HCT116 (cell line): ENCODE results near the gene ATP6V0B. TPM values are rescaled to one million over a fixed set of nuclear protein-coding genes. Genes with fewer than 3 reads are reported as not detected.

ENCODE experiments used
- ATAC-seq: fragments of 200-7000 bp; cut with Tn5 transposase; 2 replicates; pipeline ENCODE4 v1.9.1; 2020; ENCODE audit warnings: mild to moderate bottlenecking, moderate library complexity
- BruUV-seq: library from RNA; stranded (reverse); fragments of 400-500 nt; replicated peaks from 2 replicates; lab custom pipeline; 2021; lab: Mats Ljungman, UMichigan
- CTCF ChIA-PET: fragments of 300-600 bp; sonication (Branson Sonifier 250); formaldehyde crosslinking; loops from one replicate; lab custom pipeline; 2021; ENCODE audit warnings: antibody characterized with exemption; lab: Charles Lee
- POLR2A ChIA-PET: fragments of 300-600, 350-600 bp; sonication (Branson Sonifier 250); formaldehyde crosslinking; loops from one replicate; lab custom pipeline; 2021; ENCODE audit warnings: antibody characterized with exemption; lab: Charles Lee
- RAD21 ChIA-PET, 2 experiments: fragments of 300-600 bp; sonication (Branson Sonifier 250); formaldehyde crosslinking; loops; one replicate each; lab custom pipeline; 2023; ENCODE audit warnings: low total read pairs in 2 of 2; ENCODE audit not compliant: uncharacterized antibody in 2 of 2, unreplicated experiment in 2 of 2, low non-redundant PET in 1 of 2; lab: Charles Lee
- DNase-seq: peaks from one replicate; pipeline ENCODE4 v3.0.0-alpha.2; 2010; ENCODE audit warnings: low read depth, low spot score
- H2AFZ ChIP-seq: fragments of 200-600 bp; shearing (Covaris generic), sonication (generic); 2 replicates; pipeline ENCODE4 v1.6.1; 2017; ENCODE audit warnings: low read depth, mixed run types, mixed read lengths, antibody characterized with exemption, low read length; ENCODE audit not compliant: poor library complexity, severe bottlenecking
- H3K27ac ChIP-seq: 2 replicates; pipeline ENCODE4 v1.5.1; 2012; ENCODE audit warnings: low read depth, low read length
- H3K27me3 ChIP-seq: fragments of 200-600 bp; sonication (generic); 2 replicates; pipeline ENCODE4 v1.6.1; 2016; ENCODE audit warnings: mixed run types, low read length, mixed read lengths; ENCODE audit not compliant: insufficient read depth
- H3K36me3 ChIP-seq, 2 experiments: fragments of 200-500 bp in 1 of 2; fragments of 200-600 bp in 1 of 2; sonication (Bioruptor generic) in 1 of 2; sonication (generic) in 1 of 2; 2 replicates each; pipeline versions ENCODE4 v1.5.1 to v1.6.1; 2014 to 2016; ENCODE audit warnings: low read length in 2 of 2, inconsistent platforms in 1 of 2, mixed read lengths in 1 of 2, mixed run types in 1 of 2; ENCODE audit not compliant: insufficient read depth in 2 of 2, control insufficient read depth in 1 of 2
- H3K4me1 ChIP-seq, 2 experiments: fragments of 200-600 bp in 1 of 2; sonication (generic) in 1 of 2; 2 replicates each; pipeline versions ENCODE4 v1.5.1 to v1.6.1; 2012 to 2017; ENCODE audit warnings: low read length in 2 of 2, inconsistent platforms in 1 of 2, mild to moderate bottlenecking in 1 of 2, mixed read lengths in 1 of 2, mixed run types in 1 of 2, moderate library complexity in 1 of 2; ENCODE audit not compliant: insufficient read depth in 2 of 2, control insufficient read depth in 1 of 2
- H3K4me2 ChIP-seq: fragments of 200-600 bp; sonication (generic); 2 replicates; pipeline ENCODE4 v1.6.1; 2017; ENCODE audit warnings: mixed run types, low read length, mixed read lengths
- H3K4me3 ChIP-seq, 2 experiments: fragments of 200-600 bp in 1 of 2; sonication (generic) in 1 of 2; replicated peaks in 1 of 2; 2 replicates each; pipeline ENCODE4 v1.5.1; 2011 to 2016; ENCODE audit warnings: low read length in 2 of 2, control low read depth in 1 of 2, low read depth in 1 of 2, mild to moderate bottlenecking in 1 of 2, mixed read lengths in 1 of 2, mixed run types in 1 of 2
- H3K79me2 ChIP-seq: fragments of 200-600 bp; sonication (generic); 2 replicates; pipeline ENCODE4 v1.6.1; 2017; ENCODE audit warnings: mild to moderate bottlenecking, mixed run types, low read length, moderate library complexity, mixed read lengths; ENCODE audit not compliant: insufficient read depth
- H3K9ac ChIP-seq: fragments of 200-600 bp; sonication (generic); 2 replicates; pipeline ENCODE4 v1.6.1; 2016; ENCODE audit warnings: low read length, mixed read lengths
- H3K9me2 ChIP-seq: fragments of 200-600 bp; sonication (generic), shearing (Covaris generic); 2 replicates; pipeline ENCODE4 v1.6.1; 2017; ENCODE audit warnings: mixed run types, mild to moderate bottlenecking, moderate library complexity; ENCODE audit not compliant: insufficient read depth
- H3K9me3 ChIP-seq, 2 experiments: fragments of 200-500 bp in 1 of 2; fragments of 200-600 bp in 1 of 2; sonication (Bioruptor generic) in 1 of 2; sonication (generic) in 1 of 2; 2 replicates each; pipeline ENCODE4 v1.6.1; 2014 to 2017; ENCODE audit warnings: low read length in 2 of 2, mixed read lengths in 2 of 2, inconsistent platforms in 1 of 2, low read depth in 1 of 2, mild to moderate bottlenecking in 1 of 2, mixed run types in 1 of 2, moderate library complexity in 1 of 2; ENCODE audit not compliant: control insufficient read depth in 1 of 2, insufficient read depth in 1 of 2
- H4K20me1 ChIP-seq: fragments of 200-600 bp; sonication (generic), shearing (Covaris generic); 2 replicates; pipeline ENCODE4 v1.6.1; 2017; ENCODE audit warnings: mixed run types, mild to moderate bottlenecking, moderate library complexity; ENCODE audit not compliant: insufficient read depth
- CBX3 ChIP-seq: IDR thresholded peaks from 2 replicates; pipeline ENCODE4 v1.6.1; 2012; ENCODE audit warnings: low read depth
- CEBPB ChIP-seq: IDR thresholded peaks from 2 replicates; pipeline ENCODE4 v1.6.1; 2012; ENCODE audit warnings: low read depth
- CTCF ChIP-seq, 3 experiments: fragments of 200-600 bp in 1 of 3; sonication (generic) in 1 of 3; IDR thresholded peaks in 2 of 3; conservative IDR thresholded peaks in 1 of 3; 2 replicates each; pipeline ENCODE4 v1.5.1; 2012 to 2017; ENCODE audit warnings: low read depth in 2 of 3, low read length in 2 of 3, antibody characterized with exemption in 1 of 3, borderline replicate concordance in 1 of 3, control low read depth in 1 of 3, mild to moderate bottlenecking in 1 of 3, mixed read lengths in 1 of 3, mixed run types in 1 of 3, moderate library complexity in 1 of 3; ENCODE audit not compliant: insufficient read depth in 1 of 3
- EGR1 ChIP-seq: IDR thresholded peaks from 2 replicates; pipeline ENCODE4 v1.6.1; 2012; ENCODE audit warnings: low read depth
- ELF1 ChIP-seq: IDR thresholded peaks from 2 replicates; pipeline ENCODE4 v1.6.1; 2012; ENCODE audit warnings: low read depth, borderline replicate concordance
- EZH2 ChIP-seq: fragments of 200-600 bp; sonication (generic); IDR thresholded peaks from 2 replicates; pipeline ENCODE4 v1.6.1; 2017; ENCODE audit warnings: antibody characterized with exemption, mixed run types
- FOSL1 ChIP-seq: IDR thresholded peaks from 2 replicates; pipeline ENCODE4 v1.6.1; 2012; ENCODE audit warnings: low read depth
- JUND ChIP-seq: IDR thresholded peaks from 2 replicates; pipeline ENCODE4 v1.6.1; 2012
- MAX ChIP-seq: IDR thresholded peaks from 2 replicates; pipeline ENCODE4 v1.6.1; 2012
- POLR2A ChIP-seq: IDR thresholded peaks from 2 replicates; pipeline ENCODE4 v1.7.0; 2011; ENCODE audit warnings: borderline replicate concordance; ENCODE audit not compliant: insufficient read depth, insufficient read length; ENCODE audit errors: extremely low read depth
- POLR2AphosphoS5 ChIP-seq: IDR thresholded peaks from 2 replicates; pipeline ENCODE4 v1.6.1; 2011; ENCODE audit warnings: mild to moderate bottlenecking, low read depth, low read length, moderate library complexity
- RAD21 ChIP-seq: IDR thresholded peaks from 2 replicates; pipeline ENCODE4 v1.6.1; 2012; ENCODE audit warnings: low read depth, mild to moderate bottlenecking
- REST ChIP-seq: IDR thresholded peaks from 2 replicates; pipeline ENCODE4 v1.6.1; 2012; ENCODE audit warnings: low read depth
- SIN3A ChIP-seq: IDR thresholded peaks from 2 replicates; pipeline ENCODE4 v1.6.1; 2012; ENCODE audit warnings: low read depth
- SRF ChIP-seq: IDR thresholded peaks from 2 replicates; pipeline ENCODE4 v1.6.1; 2012; ENCODE audit warnings: low read depth
- TCF7L2 ChIP-seq: IDR thresholded peaks from 2 replicates; pipeline ENCODE4 v1.7.0; 2011; ENCODE audit warnings: borderline replicate concordance, inconsistent platforms; ENCODE audit not compliant: insufficient read depth, insufficient read length; ENCODE audit errors: extremely low read depth
- YY1 ChIP-seq: IDR thresholded peaks from 2 replicates; pipeline ENCODE4 v1.6.1; 2011; ENCODE audit warnings: low read length, low read depth, moderate library complexity, mild to moderate bottlenecking; ENCODE audit not compliant: insufficient replicate concordance; ENCODE audit errors: extremely low read depth
- ZBTB33 ChIP-seq: IDR thresholded peaks from 2 replicates; pipeline ENCODE4 v1.6.1; 2011; ENCODE audit warnings: mild to moderate bottlenecking, low read length, moderate library complexity; ENCODE audit not compliant: insufficient replicate concordance; ENCODE audit errors: extremely low read depth
- ZNF274 ChIP-seq: fragments of 200-500 bp; sonication (Bioruptor generic); IDR thresholded peaks from 2 replicates; pipeline ENCODE4 v1.6.1; 2014; ENCODE audit warnings: mild to moderate bottlenecking, low read depth, low read length, inconsistent platforms
- intact Hi-C: fragments of 100-400 bp; cut with micrococcal nuclease; formaldehyde crosslinking; loops from 2 replicates; pipeline ENCODE4 v1.10.0; 2022
- total RNA-seq: library from RNA; stranded (reverse); gene quantifications from one replicate; pipeline ENCODE4 v1.2.1, GENCODE V29; 2021; ENCODE audit not compliant: unreplicated experiment

Gene ATP6V0B
- total RNA-seq, 1 experiment from 2014 or later, result 122 TPM

- intact Hi-C loops, result no loop called here
- H3K27me3 ChIP-seq, result no peaks in the 10 kb centered on the region
- no peaks in the 10 kb centered on the region for H4K20me1 ChIP-seq
- no peaks in the 10 kb centered on the region for H3K79me2 ChIP-seq
- BruUV-seq, result no TSS peak
- H3K9ac ChIP-seq, result no peak overlapping the region; the same call in 1 of the 2 replicates
- peaks cover 10 to 39% of the 10 kb centered on the region in 2 experiments for H3K4me1 ChIP-seq
- ChIA-PET CTCF (interaction anchor here (0.9 to 3.3 kb wide), 3 partner anchors 11 to 55 kb away, joined by 3 to 13 read pairs (median 6); no protein-coding TSS in a partner anchor), POLR2A (interaction anchor here (1.0 kb wide), 1 partner anchor 230 kb away, joined by 3 read pairs; no protein-coding TSS in a partner anchor), RAD21 (interaction anchor here in 1 of 2 experiments (1.6 kb wide), 1 partner anchor 230 kb away, joined by 5 read pairs; no protein-coding TSS in a partner anchor)
- H3K4me3 ChIP-seq, result no peak overlapping the region
- H3K9me3 ChIP-seq, result no peaks in the 10 kb centered on the region
- TF ChIP-seq JUND (no peak), CBX3 (no peak), POLR2AphosphoS5 (no peak), POLR2A (no peak), YY1 (no peak), TCF7L2 (no peak), FOSL1 (no peak), EZH2 (no peak), EGR1 (no peak), ELF1 (no peak), SRF (no peak), RAD21 (no peak), REST (no peak), SIN3A (no peak), ZBTB33 (no peak), CEBPB (no peak), ZNF274 (no peak), MAX (no peak), CTCF (IDR thresholded peaks at IDR 0.05 in 2 of 3, conservative IDR thresholded peaks at IDR 0.05 in 1 of 3; ENCODE audit: borderline replicate concordance in 1 of 3, insufficient read depth in 1 of 3, low read depth in 2 of 3, low read length in 2 of 3) (no peak)
- ATAC-seq, result no peak
- no peak for DNase-seq
- no peak overlapping the region for H2AFZ ChIP-seq
- H3K27ac ChIP-seq, result no peak overlapping the region
- no peaks in the 10 kb centered on the region for H3K9me2 ChIP-seq
- H3K4me2 ChIP-seq, result no peak overlapping the region
- no peaks in the 10 kb centered on the region for H3K36me3 ChIP-seq
Observed at GRCh38 chr1:43993206-43993914, 18.6 kb downstream of the ATP6V0B start.
